ENCODE data around the gene PPP3CB.

PPP3CB gene

DNA sequence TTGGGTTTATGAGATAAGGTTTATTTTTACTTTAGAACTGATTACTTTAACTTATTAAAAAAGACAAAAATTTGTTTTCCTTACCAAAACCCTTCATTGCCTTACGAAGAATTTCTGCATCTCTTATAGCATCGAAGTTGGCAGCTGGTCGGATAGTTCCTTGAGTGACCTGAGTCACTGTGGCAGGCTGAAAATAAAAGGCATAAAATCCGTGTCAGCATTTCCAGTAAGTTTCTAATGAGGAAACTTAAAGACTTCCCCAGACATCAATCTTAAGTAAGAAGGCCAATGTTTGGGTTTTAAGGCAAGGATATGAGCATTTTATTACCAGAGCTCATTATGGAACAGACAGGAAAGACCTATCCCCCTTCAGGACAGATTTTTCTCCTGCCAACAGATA lies 107.6 kb downstream of the PPP3CB start:
- in situ Hi-C loops (cut with MboI; ENCODE audit: low pct_unique_long_range_greater_than_20kb, low sequenced_read_pairs) = no loop called here

DNA sequence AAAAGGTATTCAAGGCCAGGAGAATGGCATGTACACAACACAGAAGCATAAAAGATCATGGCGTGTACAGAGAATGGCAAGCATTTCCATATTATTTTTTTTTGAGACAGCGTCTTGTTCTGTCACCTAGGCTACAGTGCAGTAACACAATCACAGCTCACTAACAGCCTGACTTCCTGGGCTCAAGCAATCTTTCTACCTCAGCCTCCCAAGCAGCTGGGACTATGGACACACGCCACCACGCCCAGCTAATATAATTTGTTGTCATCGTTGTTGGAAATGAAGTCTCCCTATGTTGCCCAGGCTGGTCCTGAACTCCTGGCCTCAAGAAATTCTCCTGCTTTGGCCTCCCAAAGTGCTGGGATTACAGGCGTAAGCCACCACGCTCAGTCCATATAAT lies 109.2 kb downstream of the PPP3CB start:
- in situ Hi-C loops (cut with MboI; ENCODE audit: low pct_unique_long_range_greater_than_20kb, low sequenced_read_pairs) = no loop called here
- DNase-seq = no peak

More for the DNA sequence above, 107.6 kb downstream of the PPP3CB start:
- no peak for DNase-seq

Data from KBM-7 (cell line).